Measurements from ENCODE around the gene WFDC5.
A peak's percentile ranks its signal among the peaks of the same experiment; 100 is the strongest.

WFDC5 gene

DNA sequence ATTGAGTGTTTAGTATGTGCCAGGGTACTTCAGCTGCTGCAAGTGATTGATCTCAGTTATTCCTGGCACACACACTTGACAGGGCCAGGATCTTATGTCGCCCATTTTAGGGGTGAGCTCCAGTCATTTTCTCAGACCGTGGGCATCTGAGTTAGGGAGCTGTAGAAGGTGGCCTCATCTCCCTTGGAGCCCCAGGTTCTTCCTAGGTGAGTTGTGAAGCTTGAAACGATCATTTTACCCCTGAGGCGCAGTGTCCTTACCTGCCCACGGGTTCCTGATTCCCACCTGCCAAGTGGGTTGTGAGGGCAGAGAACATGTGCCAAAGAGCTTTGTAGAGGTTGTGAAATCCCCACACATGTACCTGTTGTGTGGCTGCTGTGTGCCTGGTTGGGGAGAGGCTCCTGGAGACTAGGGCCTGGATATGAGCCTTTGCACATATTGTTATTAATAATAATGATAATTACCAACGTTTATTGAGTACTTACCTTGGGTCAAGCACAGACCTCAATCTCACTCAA lies 13.6 kb downstream of the WFDC5 start:
- H3K27ac Mint-ChIP-seq, result no peak overlapping the region
- H3K4me3 Mint-ChIP-seq, result no peak overlapping the region
- H3K36me3 Mint-ChIP-seq, result no peaks in the 10 kb centered on the region
- peaks cover 38% of the 10 kb centered on the region for H3K27me3 Mint-ChIP-seq
- H3K9me3 Mint-ChIP-seq, result no peaks in the 10 kb centered on the region
- H3K4me1 Mint-ChIP-seq, result peaks cover 7% of the 10 kb centered on the region

DNA sequence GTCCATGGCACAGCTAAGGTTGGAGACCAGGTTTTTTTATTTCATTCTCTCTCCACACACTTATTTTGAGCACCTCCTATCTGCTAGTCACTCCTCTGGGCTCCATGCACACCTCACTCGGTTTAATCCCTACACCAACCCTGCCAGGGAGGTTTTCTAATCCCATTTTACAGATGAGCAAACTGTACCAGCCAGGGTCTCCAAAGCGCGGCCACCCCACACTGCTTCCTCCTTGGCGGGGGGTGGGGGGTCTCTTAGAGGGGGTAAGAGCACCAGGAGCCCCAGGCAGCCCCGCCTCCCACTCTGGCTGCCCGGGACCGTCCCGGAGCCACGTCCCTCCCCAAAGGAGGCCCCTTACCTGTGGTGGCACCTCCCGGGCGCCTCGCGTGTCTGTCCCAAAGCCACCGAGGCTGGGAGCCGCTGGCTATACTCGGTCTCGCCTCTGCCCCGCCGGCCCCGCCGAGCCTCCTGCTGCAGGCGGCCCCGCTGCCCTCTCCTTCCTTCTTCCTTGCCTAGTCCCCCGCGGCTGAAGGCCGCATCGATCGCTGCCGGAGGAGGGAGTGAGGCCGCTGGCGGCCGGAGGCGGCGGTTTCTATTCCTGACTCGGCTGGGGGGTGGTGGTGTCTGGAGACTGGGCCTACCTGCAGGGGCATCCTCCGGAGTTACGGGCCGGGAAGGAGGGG lies 14.3 kb downstream of the WFDC5 start, which contains the start of gene KCNS1:
TSS of gene KCNS1 (minus strand) at position 565 of the 683 bp plus-strand sequence. CDS start 1,891 bp downstream, outside the sequence.
- Mint-ChIP-seq H3K4me3 (no peak within 1 kb of the TSS), H3K36me3 (no peaks in the 10 kb centered on the region), H3K27ac (no peak within 1 kb of the TSS), H3K4me1 (peaks cover 10% of the 10 kb centered on the region), H3K27me3 (peaks cover 38% of the 10 kb centered on the region), H3K9me3 (no peaks in the 10 kb centered on the region)

DNA sequence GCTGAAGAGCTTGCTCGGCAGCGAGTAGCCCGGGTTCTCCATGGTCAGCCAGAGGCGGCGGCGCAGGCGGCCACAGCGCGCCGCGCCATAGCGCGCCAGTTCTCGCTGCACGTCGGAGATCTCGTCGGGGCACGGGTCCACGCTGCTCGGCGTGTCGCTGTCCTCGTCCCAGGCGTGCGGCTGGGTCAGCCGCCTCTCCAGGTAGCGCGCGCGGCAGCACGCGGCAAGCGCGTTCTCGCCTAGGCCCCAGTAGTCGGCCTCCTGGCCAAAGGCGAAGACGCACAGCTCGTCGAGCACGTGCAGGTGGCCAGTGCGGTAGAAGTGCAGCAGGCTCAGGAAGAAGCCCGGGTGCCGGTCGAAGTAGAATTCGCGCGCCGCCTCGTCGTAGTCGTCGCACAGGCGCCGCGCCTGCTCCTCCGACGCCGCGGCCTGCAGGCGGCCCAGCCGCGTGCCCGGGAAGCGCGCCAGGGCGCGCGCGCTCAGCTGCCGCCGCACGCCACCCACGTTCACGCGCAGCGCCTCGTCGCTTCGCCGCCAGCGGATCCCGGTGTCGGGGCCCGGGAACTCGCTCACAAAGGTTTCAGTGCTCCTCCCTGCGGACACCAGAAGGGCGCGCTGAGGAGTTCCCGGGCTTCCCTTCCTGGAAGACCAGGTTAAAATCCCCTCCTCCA lies 16.7 kb downstream of the WFDC5 start:
- Mint-ChIP-seq H3K4me3 (no peak overlapping the region), H3K36me3 (no peaks in the 10 kb centered on the region), H3K9me3 (no peaks in the 10 kb centered on the region), H3K27ac (no peak overlapping the region), H3K27me3 (peaks cover 38% of the 10 kb centered on the region), H3K4me1 (peaks cover 13% of the 10 kb centered on the region)

- Mint-ChIP-seq H3K9me3 (no peaks in the 10 kb centered on the region), H3K4me3 (peak overlapping the region; percentile 57), H3K36me3 (no peaks in the 10 kb centered on the region), H3K27me3 (peaks cover 36% of the 10 kb centered on the region), H3K27ac (no peak overlapping the region), H3K4me1 (peaks cover 13% of the 10 kb centered on the region)
Measured at GRCh38 chr20:45097485-45098102, 17.4 kb downstream of the WFDC5 start.

GRCh38 chr20:45096781-45097180 lies 18.2 kb downstream of the WFDC5 start:
- no peak overlapping the region for H3K4me3 Mint-ChIP-seq

DNA sequence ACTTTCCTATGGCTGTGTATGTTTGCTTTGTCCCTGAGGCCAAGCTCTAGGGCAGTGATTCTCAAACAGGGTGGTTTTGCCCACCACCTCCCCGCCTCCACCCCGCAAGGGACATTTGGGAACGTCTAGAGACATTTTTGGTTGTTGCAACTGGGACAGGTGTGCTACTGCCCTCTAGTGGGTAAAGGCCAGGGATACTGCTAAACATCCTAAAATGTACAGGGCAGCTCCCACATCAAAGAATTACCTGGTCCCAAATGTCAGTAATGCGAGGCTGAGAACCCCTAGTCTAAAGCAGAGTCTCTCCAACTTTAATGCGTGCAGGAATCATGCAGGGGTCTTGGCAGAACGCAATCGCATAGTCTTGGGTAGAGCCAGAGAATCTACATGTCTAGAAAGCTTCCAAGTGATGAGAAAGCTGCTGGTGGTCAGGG lies 19.2 kb downstream of the WFDC5 start:
- no peak overlapping the region for H3K27ac Mint-ChIP-seq
- no peaks in the 10 kb centered on the region for H3K36me3 Mint-ChIP-seq
- H3K4me3 Mint-ChIP-seq, result peak overlapping the region; percentile 15
- peaks cover 28% of the 10 kb centered on the region for H3K27me3 Mint-ChIP-seq
- peaks cover 10% of the 10 kb centered on the region for H3K4me1 Mint-ChIP-seq
- H3K9me3 Mint-ChIP-seq, result no peaks in the 10 kb centered on the region

More at GRCh38 chr20:45096781-45097180, 18.2 kb downstream of the WFDC5 start:
- Mint-ChIP-seq H3K27ac (no peak overlapping the region), H3K4me1 (peaks cover 13% of the 10 kb centered on the region), H3K9me3 (no peaks in the 10 kb centered on the region), H3K27me3 (peaks cover 34% of the 10 kb centered on the region), H3K36me3 (no peaks in the 10 kb centered on the region)

- peaks cover 10% of the 10 kb centered on the region for H3K4me1 Mint-ChIP-seq
- H3K36me3 Mint-ChIP-seq, result no peaks in the 10 kb centered on the region
- H3K4me3 Mint-ChIP-seq, result no peak overlapping the region
- no peaks in the 10 kb centered on the region for H3K9me3 Mint-ChIP-seq
- H3K27me3 Mint-ChIP-seq, result peaks cover 23% of the 10 kb centered on the region
- H3K27ac Mint-ChIP-seq, result no peak overlapping the region
Measured at GRCh38 chr20:45094864-45095574, 20.0 kb downstream of the WFDC5 start.

GRCh38 chr20:45094201-45094600 lies 20.8 kb downstream of the WFDC5 start:
- Mint-ChIP-seq H3K27me3 (peaks cover 16% of the 10 kb centered on the region), H3K27ac (no peak overlapping the region), H3K4me1 (peaks cover 10% of the 10 kb centered on the region), H3K36me3 (no peaks in the 10 kb centered on the region), H3K4me3 (no peak overlapping the region), H3K9me3 (no peaks in the 10 kb centered on the region)

GRCh38 chr20:45092898-45093297 lies 22.1 kb downstream of the WFDC5 start:
- Mint-ChIP-seq H3K4me3 (no peak overlapping the region), H3K36me3 (no peaks in the 10 kb centered on the region), H3K27ac (no peak overlapping the region), H3K9me3 (no peaks in the 10 kb centered on the region), H3K4me1 (peaks cover 10% of the 10 kb centered on the region), H3K27me3 (peaks cover 10% of the 10 kb centered on the region)

DNA sequence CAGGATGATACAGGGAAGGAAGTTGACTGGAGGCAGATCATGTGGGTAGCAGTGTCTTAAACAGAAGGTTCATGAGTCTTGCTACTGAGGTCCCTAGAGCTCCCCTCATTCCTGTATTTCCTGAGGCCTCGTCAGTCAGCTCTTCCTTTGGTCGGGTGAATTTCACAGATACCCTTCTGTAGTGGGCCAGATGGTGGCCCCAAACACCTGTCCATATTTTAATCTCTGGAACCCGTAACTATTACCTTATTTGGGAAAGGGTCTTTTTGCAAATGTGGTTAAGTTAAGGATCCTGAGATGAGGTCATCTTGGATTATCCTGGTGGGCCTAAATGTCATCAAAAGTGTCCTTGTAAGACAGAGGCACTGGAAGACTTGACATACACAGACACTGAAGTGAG lies 23.6 kb downstream of the WFDC5 start:
- Mint-ChIP-seq H3K4me3 (no peak overlapping the region), H3K9me3 (no peaks in the 10 kb centered on the region), H3K27me3 (no peaks in the 10 kb centered on the region), H3K4me1 (peaks cover 6% of the 10 kb centered on the region), H3K36me3 (peaks cover 3% of the 10 kb centered on the region), H3K27ac (no peak overlapping the region)

- Mint-ChIP-seq H3K4me3 (no peak overlapping the region), H3K27me3 (no peaks in the 10 kb centered on the region), H3K9me3 (no peaks in the 10 kb centered on the region), H3K36me3 (peaks cover 5% of the 10 kb centered on the region), H3K4me1 (peaks cover under 1% of the 10 kb centered on the region), H3K27ac (peak overlapping the region; percentile 15)
Measured at GRCh38 chr20:45090481-45090880, 24.5 kb downstream of the WFDC5 start.

- Mint-ChIP-seq H3K9me3 (no peaks in the 10 kb centered on the region), H3K4me1 (no peaks in the 10 kb centered on the region), H3K27me3 (no peaks in the 10 kb centered on the region), H3K27ac (no peak overlapping the region), H3K4me3 (no peak overlapping the region), H3K36me3 (peaks cover 11% of the 10 kb centered on the region)
Measured at GRCh38 chr20:45088247-45088646, 26.7 kb downstream of the WFDC5 start.

DNA sequence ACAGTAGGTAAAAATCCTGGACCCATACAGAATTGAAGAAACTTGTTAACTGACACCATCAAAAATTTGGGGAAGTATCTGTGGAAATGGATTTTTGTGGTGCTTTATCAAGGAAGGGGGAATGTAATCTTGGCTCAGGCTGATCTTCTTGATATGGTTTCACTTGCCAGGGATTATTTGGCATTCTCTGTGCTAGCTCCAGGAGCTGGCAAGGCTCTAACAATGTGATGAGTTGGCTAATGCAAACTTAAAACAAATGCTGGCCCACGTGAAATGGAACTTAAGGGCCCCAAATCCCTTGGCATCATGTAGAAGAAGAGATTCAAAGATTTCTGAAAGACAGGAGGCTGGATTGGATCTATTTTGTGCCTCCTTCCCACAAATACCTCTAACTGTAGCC lies 27.2 kb downstream of the WFDC5 start:
- H3K36me3 Mint-ChIP-seq, result peaks cover 13% of the 10 kb centered on the region
- H3K4me1 Mint-ChIP-seq, result no peaks in the 10 kb centered on the region
- H3K27me3 Mint-ChIP-seq, result no peaks in the 10 kb centered on the region
- no peak overlapping the region for H3K4me3 Mint-ChIP-seq
- H3K27ac Mint-ChIP-seq, result peak overlapping the region; percentile 43
- no peaks in the 10 kb centered on the region for H3K9me3 Mint-ChIP-seq

DNA sequence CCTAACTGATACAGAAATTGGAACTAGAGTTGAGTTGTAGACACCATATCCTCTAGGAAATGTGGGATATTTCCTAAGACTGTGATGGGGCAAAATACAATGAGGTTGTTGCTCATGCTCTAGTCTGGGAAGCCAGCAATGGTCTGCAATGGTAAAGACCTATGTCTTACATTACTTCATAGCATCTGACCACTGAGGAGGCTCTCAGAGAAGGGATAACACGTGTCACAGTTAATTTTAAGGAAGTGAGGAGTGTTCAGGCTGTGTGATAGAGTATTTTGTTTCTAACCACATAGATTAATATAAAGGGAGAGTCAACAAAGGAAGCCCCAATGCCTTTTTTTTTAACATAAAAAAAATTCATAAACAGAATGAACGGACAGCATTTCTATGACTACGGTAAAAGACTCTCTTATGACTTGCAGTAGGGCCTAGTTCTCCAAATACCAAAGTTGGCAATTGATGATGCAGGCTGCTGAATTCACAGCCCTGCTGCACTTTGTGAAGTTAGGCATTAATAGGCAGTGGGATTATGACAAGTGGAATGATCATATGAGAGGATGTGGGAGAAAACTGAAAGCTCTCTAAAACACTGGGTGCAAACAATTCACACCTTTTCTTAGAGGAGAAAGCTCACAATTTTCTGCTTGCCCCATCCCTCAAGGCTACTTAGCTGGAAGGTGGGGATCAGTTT lies 27.7 kb downstream of the WFDC5 start:
- H3K9me3 Mint-ChIP-seq, result no peaks in the 10 kb centered on the region
- H3K27me3 Mint-ChIP-seq, result no peaks in the 10 kb centered on the region
- H3K4me3 Mint-ChIP-seq, result no peak overlapping the region
- H3K4me1 Mint-ChIP-seq, result no peaks in the 10 kb centered on the region
- peaks cover 16% of the 10 kb centered on the region for H3K36me3 Mint-ChIP-seq
- peak overlapping the region; percentile 43 for H3K27ac Mint-ChIP-seq

GRCh38 chr20:45085867-45086266 lies 29.1 kb downstream of the WFDC5 start:
- Mint-ChIP-seq H3K4me1 (no peaks in the 10 kb centered on the region), H3K9me3 (peaks cover 6% of the 10 kb centered on the region), H3K4me3 (no peak overlapping the region), H3K27me3 (no peaks in the 10 kb centered on the region), H3K36me3 (peaks cover 23% of the 10 kb centered on the region), H3K27ac (no peak overlapping the region)
